IMR-90 (cell line): Measurements from ENCODE around the gene NOXO1.

Experiments
- BHLHE40 ChIP-seq: fragments of 150-350 bp; IDR thresholded peaks from 2 replicates; pipeline ENCODE4 v1.6.1; 2016; ENCODE audit warnings: mild to moderate bottlenecking, low read depth, low read length
- CEBPB ChIP-seq: IDR thresholded peaks from 2 replicates; pipeline ENCODE4 v1.6.1; 2012; ENCODE audit warnings: low read depth, low read length, improper control_type of control experiment
- CHD1 ChIP-seq: IDR thresholded peaks from 2 replicates; pipeline ENCODE4 v1.6.1; 2012; ENCODE audit warnings: low read depth, low read length, improper control_type of control experiment
- CTCF ChIP-seq: conservative IDR thresholded peaks from 2 replicates; pipeline ENCODE4 v1.5.1; 2012; ENCODE audit warnings: mild to moderate bottlenecking, low read depth, low read length, improper control_type of control experiment
- POLR2A ChIP-seq: IDR thresholded peaks from 2 replicates; pipeline ENCODE4 v1.6.1; 2012; ENCODE audit warnings: mild to moderate bottlenecking, low read depth, low read length
- RAD21 ChIP-seq: IDR thresholded peaks from 2 replicates; pipeline ENCODE4 v1.6.1; 2012; ENCODE audit warnings: low read length, improper control_type of control experiment
- RCOR1 ChIP-seq: IDR thresholded peaks from 2 replicates; pipeline ENCODE4 v1.6.1; 2012; ENCODE audit warnings: mild to moderate bottlenecking, low read length, improper control_type of control experiment; ENCODE audit not compliant: insufficient replicate concordance
- SMC3 ChIP-seq: fragments of 150-350 bp; IDR thresholded peaks from 2 replicates; pipeline ENCODE4 v1.6.1; 2016; ENCODE audit warnings: low read depth, mild to moderate bottlenecking, antibody characterized with exemption, low read length, moderate library complexity

- TF ChIP-seq CTCF (no peak), RAD21 (no peak), POLR2A (no peak), CEBPB (no peak), BHLHE40 (no peak), CHD1 (no peak), RCOR1 (no peak), SMC3 (no peak)
Measured at GRCh38 chr16:1990351-1991134, 9.3 kb upstream of the NOXO1 start.
